ENCODE data around the gene KLF2. TPM values are rescaled to one million over a fixed set of nuclear protein-coding genes. Genes with fewer than 3 reads are reported as not detected.

The KLF2 gene
- total RNA-seq, 8 experiments from 2014 or later, result 0.13 to 1.3 (median 0.65) TPM; not detected in 2

DNA sequence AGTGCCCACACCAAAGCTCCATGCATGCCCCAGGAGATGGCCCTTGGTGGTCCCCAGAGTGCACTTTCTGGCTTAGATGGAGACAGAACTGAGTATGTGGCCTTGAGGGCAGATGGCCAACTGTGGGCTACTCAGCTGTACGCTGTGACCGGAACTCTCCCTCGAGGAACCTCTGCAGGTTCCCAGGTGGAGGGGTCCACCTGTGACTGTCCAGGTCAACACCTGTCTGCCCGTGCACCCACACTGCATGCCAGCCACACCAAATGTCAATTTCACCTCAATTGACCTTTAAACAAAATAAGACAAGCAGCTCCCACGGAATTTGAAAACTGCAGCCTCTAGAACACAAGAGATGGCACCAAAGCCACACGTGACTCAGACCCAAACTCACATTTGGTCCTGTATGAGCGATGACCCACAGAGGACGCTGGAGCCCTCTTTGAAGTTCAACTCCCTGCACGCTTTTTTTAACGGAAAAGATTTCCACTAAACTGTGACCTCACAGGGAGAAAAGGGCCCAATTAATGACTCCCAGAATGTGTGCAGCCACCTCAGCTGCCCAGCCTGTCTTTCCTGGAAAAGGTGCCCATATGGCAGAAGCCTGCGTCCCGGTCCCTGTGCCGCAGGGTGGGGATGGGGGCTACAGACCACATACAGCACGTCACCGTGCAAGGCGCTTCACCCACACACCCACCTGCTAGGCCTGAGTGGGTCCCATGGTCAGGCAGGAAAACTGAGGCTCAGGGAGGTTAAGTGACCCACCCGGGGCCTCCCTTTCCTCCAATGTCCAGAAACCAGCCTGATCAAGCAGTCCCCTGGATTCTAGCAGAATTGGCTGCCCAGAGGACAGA, 47.7 kb downstream of the KLF2 start:
- no peaks in the 10 kb centered on the region for H3K4me1 ChIP-seq (replicated peaks in 1 of 2)
- in situ Hi-C loops (cut with MboI; ENCODE audit: low pct_unique_long_range_greater_than_20kb in 2 of 9, low sequenced_read_pairs in 9 of 9, unreplicated experiment in 9 of 9), result no loop called here
- no peak for ATAC-seq (replicated peaks in 6 of 8)
- WGBS, 10 experiments, result 75 to 100% (median 97%) methylated on average over 1 to 10 of the region's 17 CpGs; no CpG with 5 or more reads in 2 of the 10 experiments
- no peak overlapping the region for H3K27ac ChIP-seq
- H3K4me3 ChIP-seq, result no peak overlapping the region

- no peak for ATAC-seq (replicated peaks in 6 of 8)
- Histone ChIP-seq H3K4me3 (no peak overlapping the region), H3K27ac (no peak overlapping the region), H3K4me1 (replicated peaks in 1 of 2) (no peaks in the 10 kb centered on the region)
- in situ Hi-C loops (cut with MboI; ENCODE audit: low pct_unique_long_range_greater_than_20kb in 2 of 9, low sequenced_read_pairs in 9 of 9, unreplicated experiment in 9 of 9), result no loop called here
- WGBS, 10 experiments, result 67 to 100% (median 84%) methylated on average over 1 to 10 of the region's 12 CpGs; no CpG with 5 or more reads in 3 of the 10 experiments
These were observed 48.5 kb downstream of the KLF2 start for GRCh38 chr19:16373079-16373478.

DNA sequence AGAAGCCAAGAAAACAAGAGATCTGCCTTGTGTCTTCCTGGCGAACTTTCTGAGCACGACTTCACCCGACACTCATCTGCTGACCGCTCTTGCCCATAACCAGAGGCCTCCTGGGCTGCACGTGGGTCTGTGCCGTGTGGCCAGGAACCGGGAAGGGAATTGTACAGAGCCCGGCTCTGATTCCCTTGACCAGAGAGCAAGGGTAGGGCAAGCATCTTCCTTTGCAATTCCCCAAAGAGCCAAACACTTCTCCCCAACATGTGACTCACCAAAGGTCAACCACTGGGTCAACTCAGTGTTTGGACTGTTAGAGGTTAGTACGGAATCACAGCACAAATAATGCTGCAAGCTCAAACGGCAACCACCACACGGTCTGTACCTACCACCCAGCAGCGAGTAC, 48.9 kb downstream of the KLF2 start:
- Histone ChIP-seq H3K27ac (no peak overlapping the region), H3K4me1 (replicated peaks in 1 of 2) (no peaks in the 10 kb centered on the region), H3K4me3 (no peak overlapping the region)
- in situ Hi-C loops (cut with MboI; ENCODE audit: low pct_unique_long_range_greater_than_20kb in 2 of 9, low sequenced_read_pairs in 9 of 9, unreplicated experiment in 9 of 9), result no loop called here
- WGBS, 10 experiments, result 21 to 100% (median 82%) methylated on average over 2 to 11 of the region's 12 CpGs; no CpG with 5 or more reads in 1 of the 10 experiments
- peak in 2 of 8 experiments; percentile 35 to 78 for ATAC-seq (replicated peaks in 6 of 8)

DNA sequence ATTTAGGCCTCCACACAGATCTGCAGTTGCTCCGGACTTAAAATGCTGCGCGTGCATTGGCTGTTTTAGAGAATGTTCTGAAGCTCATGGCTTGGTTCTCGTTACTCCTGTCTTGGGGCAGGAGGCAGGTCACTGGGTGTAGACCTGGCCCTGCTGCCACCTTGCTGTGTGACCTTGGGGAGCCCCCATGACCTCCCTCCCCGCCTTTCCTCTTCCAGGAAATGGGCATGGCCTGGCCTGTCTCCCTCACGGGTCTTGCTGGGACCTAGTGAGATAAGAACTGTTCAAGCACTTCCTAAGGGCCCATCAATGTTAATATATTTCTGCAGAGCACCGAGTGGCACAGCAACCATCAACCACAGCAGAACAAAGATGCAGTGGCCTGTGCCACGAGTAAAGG, 49.4 kb downstream of the KLF2 start:
- in situ Hi-C loops (cut with MboI; ENCODE audit: low pct_unique_long_range_greater_than_20kb in 2 of 9, low sequenced_read_pairs in 9 of 9, unreplicated experiment in 9 of 9), result no loop called here
- H3K27ac ChIP-seq, result no peak overlapping the region
- H3K4me3 ChIP-seq, result no peak overlapping the region
- WGBS, 10 experiments, result 63 to 100% (median 85%) methylated on average over 1 to 7 of the region's 8 CpGs; no CpG with 5 or more reads in 3 of the 10 experiments
- ATAC-seq (replicated peaks in 6 of 8), result no peak
- no peaks in the 10 kb centered on the region for H3K4me1 ChIP-seq (replicated peaks in 1 of 2)

- WGBS, 10 experiments, result 80 to 100% (median 98%) methylated on average over 1 to 10 of the region's 13 CpGs; no CpG with 5 or more reads in 2 of the 10 experiments
- in situ Hi-C loops (cut with MboI; ENCODE audit: low pct_unique_long_range_greater_than_20kb in 2 of 9, low sequenced_read_pairs in 9 of 9, unreplicated experiment in 9 of 9), result no loop called here
- no peak for ATAC-seq (replicated peaks in 6 of 8)
These were observed 49.8 kb downstream of the KLF2 start for GRCh38 chr19:16374436-16374835.

DNA sequence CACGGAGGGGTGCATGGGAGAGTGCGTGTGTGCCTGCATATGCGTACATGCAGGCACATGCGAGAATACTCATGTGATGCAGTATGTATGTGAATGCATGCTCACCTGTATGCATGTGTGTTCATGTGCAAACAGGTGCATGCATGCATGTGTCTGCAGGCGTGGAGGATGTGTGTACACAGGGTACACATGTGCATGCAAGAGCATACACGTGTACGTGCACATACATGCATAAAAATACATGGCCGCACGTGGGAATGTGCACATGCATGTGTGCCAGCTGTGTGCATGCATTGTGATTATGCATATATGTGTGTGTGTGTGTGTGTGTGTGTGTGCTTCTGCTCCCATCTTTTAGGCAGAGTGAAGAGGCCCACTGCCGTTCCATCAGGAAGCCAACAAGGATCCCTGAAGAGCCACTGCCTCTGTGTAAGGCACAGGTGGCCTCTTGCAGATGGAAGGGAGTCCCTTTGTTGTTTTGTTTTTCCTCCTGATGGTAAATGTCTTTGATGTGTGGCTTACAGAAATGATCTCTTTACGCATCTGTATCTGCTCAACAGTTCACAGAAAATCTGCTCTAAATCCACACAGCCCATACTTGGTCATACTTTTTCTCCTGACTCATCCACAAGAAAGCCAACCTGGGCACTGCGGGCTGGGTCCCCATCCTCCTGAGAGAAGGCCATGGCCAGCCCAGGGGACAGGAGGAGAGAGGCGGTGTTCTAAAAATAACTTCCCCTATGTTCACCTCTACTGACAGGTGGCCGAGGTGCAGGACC, 50.7 kb downstream of the KLF2 start:
- Histone ChIP-seq H3K4me1 (replicated peaks in 1 of 2) (no peaks in the 10 kb centered on the region), H3K27ac (no peak overlapping the region), H3K4me3 (no peak overlapping the region)
- peak in 1 of 8 experiments; percentile 9 for ATAC-seq (replicated peaks in 6 of 8)
- in situ Hi-C loops (cut with MboI; ENCODE audit: low pct_unique_long_range_greater_than_20kb in 2 of 9, low sequenced_read_pairs in 9 of 9, unreplicated experiment in 9 of 9), result loop anchor here in 4 of 9 experiments (25.0 kb wide), 1 partner anchor 138 kb away; no protein-coding TSS in a partner anchor
- WGBS, 10 experiments, result 85 to 100% (median 96%) methylated on average over 1 to 14 of the region's 14 CpGs; no CpG with 5 or more reads in 1 of the 10 experiments

More at GRCh38 chr19:16374436-16374835, 49.8 kb downstream of the KLF2 start:
- Histone ChIP-seq H3K4me1 (replicated peaks in 1 of 2) (no peaks in the 10 kb centered on the region), H3K4me3 (no peak overlapping the region), H3K27ac (no peak overlapping the region)

- Histone ChIP-seq H3K4me1 (replicated peaks in 1 of 2) (no peaks in the 10 kb centered on the region), H3K27ac (no peak overlapping the region), H3K4me3 (no peak overlapping the region)
- in situ Hi-C loops (cut with MboI; ENCODE audit: low pct_unique_long_range_greater_than_20kb in 2 of 9, low sequenced_read_pairs in 9 of 9, unreplicated experiment in 9 of 9), result loop anchor here in 4 of 9 experiments (25.0 kb wide), 1 partner anchor 139 kb away; no protein-coding TSS in a partner anchor
- ATAC-seq (replicated peaks in 6 of 8), result no peak
- 90 to 100% (median 100%) methylated on average over 1 to 6 of the region's 7 CpGs; no CpG with 5 or more reads in 4 of the 10 experiments for WGBS, 10 experiments
These were observed 51.2 kb downstream of the KLF2 start for GRCh38 chr19:16375936-16376185.

DNA sequence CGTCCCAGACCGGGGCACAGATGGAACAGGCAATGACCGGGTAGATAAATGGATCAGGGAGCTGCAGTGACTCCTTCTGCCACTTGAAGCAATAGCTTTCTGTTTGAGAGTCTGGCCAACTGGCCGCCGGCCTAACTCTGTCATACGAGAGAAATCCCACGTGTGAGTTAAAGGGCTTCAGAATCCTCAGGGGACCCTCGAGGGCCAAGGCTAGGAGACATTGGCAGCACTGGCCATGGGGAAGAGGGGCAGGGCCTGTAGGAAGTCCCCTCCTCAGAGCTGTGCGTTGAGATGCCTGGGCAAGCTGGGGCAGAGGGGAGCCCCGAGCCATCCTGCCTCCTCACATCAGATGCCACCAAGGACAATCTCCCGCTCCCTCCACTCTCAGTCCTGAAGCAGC, 51.6 kb downstream of the KLF2 start:
- WGBS, 10 experiments, result 20 to 100% (median 95%) methylated on average over 1 to 6 of the region's 11 CpGs; no CpG with 5 or more reads in 5 of the 10 experiments
- in situ Hi-C loops (cut with MboI; ENCODE audit: low pct_unique_long_range_greater_than_20kb in 2 of 9, low sequenced_read_pairs in 9 of 9, unreplicated experiment in 9 of 9), result loop anchor here in 4 of 9 experiments (25.0 kb wide), 1 partner anchor 139 kb away; no protein-coding TSS in a partner anchor
- H3K27ac ChIP-seq, result no peak overlapping the region
- no peaks in the 10 kb centered on the region for H3K4me1 ChIP-seq (replicated peaks in 1 of 2)
- no peak overlapping the region for H3K4me3 ChIP-seq
- ATAC-seq (replicated peaks in 6 of 8), result no peak

- Histone ChIP-seq H3K4me3 (no peak overlapping the region), H3K27ac (no peak overlapping the region), H3K4me1 (replicated peaks in 1 of 2) (no peaks in the 10 kb centered on the region)
- ATAC-seq (replicated peaks in 6 of 8), result peak in 6 of 8 experiments; percentile 13 to 73 (median 31)
- WGBS, 10 experiments, result 100% methylated on average over 1 of the region's 18 CpGs; no CpG with 5 or more reads in 9 of the 10 experiments
- in situ Hi-C loops (cut with MboI; ENCODE audit: low pct_unique_long_range_greater_than_20kb in 2 of 9, low sequenced_read_pairs in 9 of 9, unreplicated experiment in 9 of 9), result loop anchor here in 4 of 9 experiments (25.0 kb wide), 1 partner anchor 139 kb away; no protein-coding TSS in a partner anchor
These were observed 52.0 kb downstream of the KLF2 start for GRCh38 chr19:16376649-16377048.

DNA sequence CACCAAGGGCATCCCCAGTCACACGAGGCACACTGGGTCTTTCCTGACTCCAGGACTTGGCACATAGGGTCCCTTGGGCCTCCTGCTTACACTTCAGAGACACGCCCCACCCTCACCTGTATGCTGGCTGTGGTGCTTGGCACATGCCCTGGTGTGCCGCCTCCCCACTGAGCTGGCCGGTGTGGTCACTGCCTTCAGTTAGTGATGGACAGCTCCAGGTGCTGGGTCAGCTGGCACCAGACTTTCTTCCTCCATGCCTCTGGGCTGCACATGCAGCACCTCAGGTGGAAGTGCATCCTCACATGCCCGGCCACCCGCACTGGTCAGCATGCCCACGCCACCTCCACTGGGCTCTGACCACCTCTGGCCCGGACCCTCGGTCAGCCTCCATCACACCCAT, 52.9 kb downstream of the KLF2 start:
- WGBS, 10 experiments, result 94 to 100% (median 100%) methylated on average over 1 to 6 of the region's 9 CpGs; no CpG with 5 or more reads in 4 of the 10 experiments
- Histone ChIP-seq H3K4me1 (replicated peaks in 1 of 2) (no peaks in the 10 kb centered on the region), H3K4me3 (no peak overlapping the region), H3K27ac (no peak overlapping the region)
- no peak for ATAC-seq (replicated peaks in 6 of 8)
- in situ Hi-C loops (cut with MboI; ENCODE audit: low pct_unique_long_range_greater_than_20kb in 2 of 9, low sequenced_read_pairs in 9 of 9, unreplicated experiment in 9 of 9), result loop anchor here in 4 of 9 experiments (25.0 kb wide), 1 partner anchor 140 kb away; no protein-coding TSS in a partner anchor
